K562 (cell line): ENCODE measurements around the gene HSDL1. TPM values are rescaled to one million over a fixed set of nuclear protein-coding genes. Genes with fewer than 3 reads are reported as not detected.

Experiments used
- AFF1 ChIP-seq, 2 experiments: fragments of 450-650 bp; IDR thresholded peaks; 2 replicates each; pipeline ENCODE4 v1.6.1; 2018; ENCODE audit warnings: mild to moderate bottlenecking in 2 of 2, low read depth in 1 of 2; ENCODE audit not compliant: partially characterized antibody in 2 of 2
- CXXC5 ChIP-seq: fragments of 250-450 bp; sonication (Bioruptor Pico); IDR thresholded peaks from 2 replicates; pipeline ENCODE4 v1.8.0; 2022; ENCODE audit warnings: inconsistent platforms, mild to moderate bottlenecking, moderate library complexity
- HDAC2 ChIP-seq: fragments of 450-650 bp; IDR thresholded peaks from 2 replicates; pipeline ENCODE4 v1.6.1; 2016; ENCODE audit warnings: mild to moderate bottlenecking
- HMGN3 ChIP-seq: IDR thresholded peaks from 2 replicates; pipeline ENCODE4 v1.6.1; 2011; ENCODE audit warnings: borderline replicate concordance, low read depth, mild to moderate bottlenecking, mixed read lengths, low read length; ENCODE audit not compliant: insufficient read length; ENCODE audit errors: extremely low read depth
- KAT7 ChIP-seq: sonication (generic); formaldehyde crosslinking; IDR thresholded peaks from 2 replicates; pipeline ENCODE4 v1.8.0; 2022; ENCODE audit warnings: missing genetic modification reagents, mild to moderate bottlenecking, borderline replicate concordance
- NR1H2 ChIP-seq: sonication (generic); formaldehyde crosslinking; IDR thresholded peaks from 2 replicates; pipeline ENCODE4 v1.4.0; 2020; ENCODE audit warnings: mild to moderate bottlenecking, missing genetic modification reagents
- SLC30A9 ChIP-seq: fragments of 250-450 bp; sonication (Bioruptor Pico); IDR thresholded peaks from 2 replicates; pipeline ENCODE4 v1.8.0; 2022; ENCODE audit warnings: mild to moderate bottlenecking, moderate library complexity
- U2AF2 ChIP-seq: fragments of 200-400 bp; formaldehyde crosslinking; optimal IDR thresholded peaks from 2 replicates; pipeline ENCODE3; 2017; ENCODE audit warnings: low read depth, mild to moderate bottlenecking, low read length
- XRCC3 ChIP-seq: fragments of 450-650 bp; IDR thresholded peaks from 2 replicates; pipeline ENCODE4 v1.6.1; 2017; ENCODE audit warnings: mild to moderate bottlenecking, moderate library complexity
- YY1 ChIP-seq, 3 experiments: IDR thresholded peaks; 2 replicates each; pipeline ENCODE4 v1.6.1; 2011; ENCODE audit warnings: low read length in 2 of 3, mild to moderate bottlenecking in 2 of 3, moderate library complexity in 2 of 3, borderline replicate concordance in 1 of 3, control low read depth in 1 of 3, low read depth in 1 of 3; ENCODE audit not compliant: insufficient read depth in 3 of 3, insufficient replicate concordance in 2 of 3, control insufficient read depth in 1 of 3, insufficient read length in 1 of 3; ENCODE audit errors: extremely low read depth in 1 of 3
- ZBTB7A ChIP-seq: IDR thresholded peaks from 2 replicates; pipeline ENCODE4 v1.6.1; 2011; ENCODE audit warnings: low read depth, mild to moderate bottlenecking, low read length, moderate library complexity, borderline replicate concordance; ENCODE audit not compliant: control insufficient read depth
- polyA plus RNA-seq, 8 experiments: library from polyadenylated mRNA; depleted of rRNA in 4 of 8; stranded (reverse) in 5 of 8; unstranded in 3 of 8; fragments of >200 nt; fragmentation: Nextera tagmentation in 2 of 8; fragmentation: Illumina TruSeq in 1 of 8; extraction: Ambion mirVana in 2 of 8; extraction: Trizol in 1 of 8; gene quantifications; 2 replicates each; pipeline versions ENCODE4 v1.2.1 to v1.2.3, GENCODE V29; 2011 to 2014; ENCODE audit warnings: inconsistent platforms in 1 of 8, missing spikeins in 1 of 8
- total RNA-seq, 7 experiments: library from RNA; depleted of rRNA in 6 of 7; stranded (reverse); fragments of >200 nt in 6 of 7; fragmentation: Illumina TruSeq in 2 of 7; extraction: Trizol in 2 of 7; gene quantifications; 2 replicates each; pipeline versions ENCODE4 v1.2.1 to v1.2.3, GENCODE V29; 2011 to 2021; ENCODE audit warnings: low replicate concordance in 1 of 7
- TF ChIP-seq, protein P1 (sequence below): fragments of 250-450 bp; sonication (Bioruptor Pico); IDR thresholded peaks from 2 replicates; pipeline ENCODE4 v1.4.0; 2020; ENCODE audit warnings: borderline replicate concordance
- TF ChIP-seq, protein P2 (sequence below), 3 experiments: IDR thresholded peaks in 2 of 3; conservative IDR thresholded peaks in 1 of 3; 2 replicates each; pipeline ENCODE4 v1.5.1; 2011 to 2012; ENCODE audit warnings: low read length in 3 of 3, mild to moderate bottlenecking in 3 of 3, control low read depth in 2 of 3, improper control_type of control experiment in 1 of 3, inconsistent platforms in 1 of 3, low read depth in 1 of 3, mixed read lengths in 1 of 3, moderate library complexity in 1 of 3; ENCODE audit not compliant: insufficient read depth in 2 of 3
- TF ChIP-seq, protein P3 (sequence below), 2 experiments: fragments of 150-350 bp in 1 of 2; IDR thresholded peaks; 2 replicates each; pipeline ENCODE4 v1.6.1; 2012 to 2016; ENCODE audit warnings: low read depth in 2 of 2, low read length in 2 of 2, mild to moderate bottlenecking in 1 of 2, moderate library complexity in 1 of 2

The HSDL1 gene
- total and polyA plus RNA-seq, 9 of the 15 experiments (the other 6 are each of a cell fraction or from before 2014, with no cell fraction given): 14.8 to 41.2 (median 27.7) TPM

DNA sequence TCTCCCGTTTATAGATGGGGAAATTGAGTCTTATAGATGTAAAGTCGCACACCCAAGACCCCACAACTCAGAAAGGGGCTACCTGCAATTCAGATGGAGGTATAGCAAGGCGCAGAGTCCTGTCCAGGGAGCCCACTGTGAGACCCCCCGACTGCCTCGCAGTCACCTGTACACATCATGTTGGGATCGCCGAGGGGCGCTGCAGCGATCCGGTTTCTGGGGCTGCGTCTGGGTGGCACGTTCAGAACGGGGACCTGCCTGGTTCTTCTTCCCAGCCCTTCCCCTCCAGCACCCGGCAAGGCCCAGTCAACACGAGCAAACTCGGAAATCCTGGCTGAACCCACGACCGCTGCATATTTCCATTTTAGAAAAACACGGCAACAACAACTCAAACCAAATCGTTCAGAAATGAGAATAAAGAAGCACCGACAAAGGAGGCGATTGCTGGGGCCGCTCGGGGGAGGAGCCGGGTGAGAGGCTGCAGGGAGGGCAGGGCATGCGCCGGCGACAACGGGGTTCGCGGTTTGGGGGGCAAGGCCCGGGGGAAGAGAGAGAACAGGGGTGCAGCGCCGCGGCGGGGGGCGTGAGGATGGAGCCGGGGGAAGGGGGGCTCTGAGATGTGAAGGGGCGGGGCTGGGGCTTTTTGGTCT is 643 bp downstream of the HSDL1 start (continued):
- TF ChIP-seq, protein P1, sequence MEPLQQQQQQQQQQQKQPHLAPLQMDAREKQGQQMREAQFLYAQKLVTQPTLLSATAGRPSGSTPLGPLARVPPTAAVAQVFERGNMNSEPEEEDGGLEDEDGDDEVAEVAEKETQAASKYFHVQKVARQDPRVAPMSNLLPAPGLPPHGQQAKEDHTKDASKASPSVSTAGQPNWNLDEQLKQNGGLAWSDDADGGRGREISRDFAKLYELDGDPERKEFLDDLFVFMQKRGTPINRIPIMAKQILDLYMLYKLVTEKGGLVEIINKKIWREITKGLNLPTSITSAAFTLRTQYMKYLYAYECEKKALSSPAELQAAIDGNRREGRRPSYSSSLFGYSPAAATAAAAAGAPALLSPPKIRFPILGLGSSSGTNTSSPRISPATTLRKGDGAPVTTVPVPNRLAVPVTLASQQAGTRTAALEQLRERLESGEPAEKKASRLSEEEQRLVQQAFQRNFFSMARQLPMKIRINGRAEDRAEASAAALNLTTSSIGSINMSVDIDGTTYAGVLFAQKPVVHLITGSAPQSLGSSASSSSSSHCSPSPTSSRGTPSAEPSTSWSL (CRISPR knock-in tag): no peak
- peak; percentile 16; the same call in 1 of the 2 replicates for TF ChIP-seq CXXC5 (CRISPR knock-in tag)
- peak; percentile 63; the same call in 1 of the 2 replicates for TF ChIP-seq NR1H2 (CRISPR knock-in tag)
- TF ChIP-seq ZBTB7A: peak; percentile 80
- TF ChIP-seq, protein P2, sequence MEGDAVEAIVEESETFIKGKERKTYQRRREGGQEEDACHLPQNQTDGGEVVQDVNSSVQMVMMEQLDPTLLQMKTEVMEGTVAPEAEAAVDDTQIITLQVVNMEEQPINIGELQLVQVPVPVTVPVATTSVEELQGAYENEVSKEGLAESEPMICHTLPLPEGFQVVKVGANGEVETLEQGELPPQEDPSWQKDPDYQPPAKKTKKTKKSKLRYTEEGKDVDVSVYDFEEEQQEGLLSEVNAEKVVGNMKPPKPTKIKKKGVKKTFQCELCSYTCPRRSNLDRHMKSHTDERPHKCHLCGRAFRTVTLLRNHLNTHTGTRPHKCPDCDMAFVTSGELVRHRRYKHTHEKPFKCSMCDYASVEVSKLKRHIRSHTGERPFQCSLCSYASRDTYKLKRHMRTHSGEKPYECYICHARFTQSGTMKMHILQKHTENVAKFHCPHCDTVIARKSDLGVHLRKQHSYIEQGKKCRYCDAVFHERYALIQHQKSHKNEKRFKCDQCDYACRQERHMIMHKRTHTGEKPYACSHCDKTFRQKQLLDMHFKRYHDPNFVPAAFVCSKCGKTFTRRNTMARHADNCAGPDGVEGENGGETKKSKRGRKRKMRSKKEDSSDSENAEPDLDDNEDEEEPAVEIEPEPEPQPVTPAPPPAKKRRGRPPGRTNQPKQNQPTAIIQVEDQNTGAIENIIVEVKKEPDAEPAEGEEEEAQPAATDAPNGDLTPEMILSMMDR (IDR thresholded peaks at IDR 0.05 in 2 of 3, conservative IDR thresholded peaks at IDR 0.05 in 1 of 3; ENCODE audit: insufficient read depth in 2 of 3, low read depth in 1 of 3, low read length in 3 of 3): peak; percentile 18 to 45 (median 35); a peak in 4 of 6 replicates
- 0 out of 2 replicates have a peak, but pooled peaks have one; percentile 35 for TF ChIP-seq KAT7 (CRISPR knock-in tag)
- no peak for TF ChIP-seq SLC30A9 (CRISPR knock-in tag)
- no peak for TF ChIP-seq HDAC2
- TF ChIP-seq, protein P3, sequence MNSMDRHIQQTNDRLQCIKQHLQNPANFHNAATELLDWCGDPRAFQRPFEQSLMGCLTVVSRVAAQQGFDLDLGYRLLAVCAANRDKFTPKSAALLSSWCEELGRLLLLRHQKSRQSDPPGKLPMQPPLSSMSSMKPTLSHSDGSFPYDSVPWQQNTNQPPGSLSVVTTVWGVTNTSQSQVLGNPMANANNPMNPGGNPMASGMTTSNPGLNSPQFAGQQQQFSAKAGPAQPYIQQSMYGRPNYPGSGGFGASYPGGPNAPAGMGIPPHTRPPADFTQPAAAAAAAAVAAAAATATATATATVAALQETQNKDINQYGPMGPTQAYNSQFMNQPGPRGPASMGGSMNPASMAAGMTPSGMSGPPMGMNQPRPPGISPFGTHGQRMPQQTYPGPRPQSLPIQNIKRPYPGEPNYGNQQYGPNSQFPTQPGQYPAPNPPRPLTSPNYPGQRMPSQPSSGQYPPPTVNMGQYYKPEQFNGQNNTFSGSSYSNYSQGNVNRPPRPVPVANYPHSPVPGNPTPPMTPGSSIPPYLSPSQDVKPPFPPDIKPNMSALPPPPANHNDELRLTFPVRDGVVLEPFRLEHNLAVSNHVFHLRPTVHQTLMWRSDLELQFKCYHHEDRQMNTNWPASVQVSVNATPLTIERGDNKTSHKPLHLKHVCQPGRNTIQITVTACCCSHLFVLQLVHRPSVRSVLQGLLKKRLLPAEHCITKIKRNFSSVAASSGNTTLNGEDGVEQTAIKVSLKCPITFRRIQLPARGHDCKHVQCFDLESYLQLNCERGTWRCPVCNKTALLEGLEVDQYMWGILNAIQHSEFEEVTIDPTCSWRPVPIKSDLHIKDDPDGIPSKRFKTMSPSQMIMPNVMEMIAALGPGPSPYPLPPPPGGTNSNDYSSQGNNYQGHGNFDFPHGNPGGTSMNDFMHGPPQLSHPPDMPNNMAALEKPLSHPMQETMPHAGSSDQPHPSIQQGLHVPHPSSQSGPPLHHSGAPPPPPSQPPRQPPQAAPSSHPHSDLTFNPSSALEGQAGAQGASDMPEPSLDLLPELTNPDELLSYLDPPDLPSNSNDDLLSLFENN (IDR thresholded peaks at IDR 0.05; ENCODE audit: low read depth in 2 of 2, low read length in 2 of 2): peak in 1 of 2 experiments; percentile 38; a peak in 1 of 4 replicates
- TF ChIP-seq HMGN3: no peak
- TF ChIP-seq AFF1 (IDR thresholded peaks at IDR 0.05; ENCODE audit: low read depth in 1 of 2, partially characterized antibody in 2 of 2): peak in 1 of 2 experiments; percentile 36
- TF ChIP-seq XRCC3: no peak
- TF ChIP-seq YY1 (IDR thresholded peaks at IDR 0.05; ENCODE audit: borderline replicate concordance in 1 of 3, control insufficient read depth in 1 of 3, extremely low read depth in 1 of 3, insufficient read depth in 3 of 3, insufficient read length in 1 of 3, insufficient replicate concordance in 2 of 3, low read depth in 1 of 3, low read length in 2 of 3): peak in 1 of 3 experiments; percentile 8
- no peak for TF ChIP-seq U2AF2
